Activated CD8-positive, alpha-beta memory T cell treated with anti-CD3 and anti-CD28 coated beads for 1 hour (primary cell): ENCODE results near the gene GSTO2.

Source experiments
- DNase-seq, 2 donors: peaks; one replicate each; pipeline ENCODE4 v3.0.0-alpha.2; 2020; ENCODE audit warnings: low read depth in 1 of 2; ENCODE audit errors: extremely low read depth in 1 of 2

GSTO2 gene

DNA sequence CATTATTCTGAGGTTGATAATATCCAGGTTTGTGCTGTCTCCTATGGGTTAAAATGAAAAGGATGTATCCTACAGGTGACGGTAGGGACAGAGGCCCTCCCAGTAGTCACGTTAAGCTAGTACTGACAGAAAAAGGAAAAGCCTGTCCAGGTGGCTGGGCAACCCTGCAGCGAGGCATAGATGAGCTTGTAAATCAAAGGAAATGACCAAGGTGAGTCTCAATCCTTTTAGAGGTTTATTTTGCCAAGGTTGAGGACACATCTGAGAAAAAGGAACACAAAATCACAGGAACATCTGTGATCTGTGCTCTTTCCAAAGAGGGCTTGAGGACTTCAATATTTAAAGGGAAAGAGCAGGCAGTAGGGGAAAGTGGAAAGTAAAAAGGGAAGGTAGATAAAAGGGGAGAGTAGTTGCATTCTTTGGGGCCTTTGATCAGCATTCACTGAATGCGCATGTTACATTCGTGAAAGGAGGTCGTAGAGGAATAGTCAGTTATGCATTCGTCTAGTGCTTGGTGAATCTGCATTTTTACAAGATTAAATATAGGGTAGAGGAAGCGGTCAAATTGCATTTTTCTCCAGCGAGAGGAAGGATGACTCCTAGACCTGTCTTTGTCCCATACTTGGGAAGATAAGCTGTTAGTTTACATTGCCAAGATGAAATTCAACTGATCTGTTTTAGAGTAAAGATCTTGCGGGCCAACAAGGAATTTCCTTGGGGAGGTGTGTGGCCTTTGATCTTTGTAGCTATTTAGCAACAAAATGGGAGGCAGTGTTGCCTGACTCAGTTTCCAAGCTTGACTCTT, 15.2 kb upstream of the GSTO2 start:
- DNase-seq, result no peak

DNA sequence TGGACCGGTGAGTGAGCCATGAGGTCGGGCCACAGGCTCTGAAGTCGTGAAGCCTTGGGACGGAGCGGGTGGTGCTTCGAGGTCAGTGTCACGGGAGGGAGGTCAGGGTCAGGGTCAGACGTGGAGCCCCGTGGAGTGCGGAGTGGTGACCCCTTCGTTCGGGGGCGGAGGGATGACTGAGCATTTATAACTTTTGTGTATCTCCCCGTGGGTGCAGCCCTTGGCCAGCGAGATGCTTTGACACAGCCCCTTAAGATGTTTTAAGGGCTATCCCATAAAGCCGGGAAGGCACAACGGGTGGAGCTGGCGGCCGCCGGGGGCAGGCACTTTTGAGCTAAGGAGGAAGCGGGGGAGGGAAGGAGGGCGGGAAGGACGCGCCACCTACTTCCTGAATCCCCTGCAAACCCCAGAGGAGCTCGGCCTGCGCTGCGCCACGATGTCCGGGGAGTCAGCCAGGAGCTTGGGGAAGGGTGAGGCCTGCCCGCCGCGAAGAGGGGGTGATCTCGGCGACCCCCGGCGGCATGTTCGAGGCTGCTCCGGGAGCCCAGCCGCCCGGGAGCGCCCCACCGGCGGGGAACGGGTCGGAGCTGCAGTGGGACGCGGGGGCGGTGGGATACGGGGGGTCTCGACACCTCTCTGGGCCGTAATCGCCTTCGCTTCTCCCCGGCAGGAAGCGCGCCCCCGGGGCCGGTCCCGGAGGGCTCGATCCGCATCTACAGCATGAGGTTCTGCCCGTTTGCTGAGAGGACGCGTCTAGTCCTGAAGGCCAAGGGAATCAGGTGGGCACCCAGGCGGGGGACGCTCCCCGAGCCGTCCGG, 14.3 kb upstream of the GSTO2 start, which contains the start of gene GSTO1:
GSTO1 (plus strand) TSS at position 400 of the 818 bp plus-strand sequence; CDS start at position 437, 37 bp downstream.
- peak in 1 of 2 donors; percentile 30 for DNase-seq

DNA sequence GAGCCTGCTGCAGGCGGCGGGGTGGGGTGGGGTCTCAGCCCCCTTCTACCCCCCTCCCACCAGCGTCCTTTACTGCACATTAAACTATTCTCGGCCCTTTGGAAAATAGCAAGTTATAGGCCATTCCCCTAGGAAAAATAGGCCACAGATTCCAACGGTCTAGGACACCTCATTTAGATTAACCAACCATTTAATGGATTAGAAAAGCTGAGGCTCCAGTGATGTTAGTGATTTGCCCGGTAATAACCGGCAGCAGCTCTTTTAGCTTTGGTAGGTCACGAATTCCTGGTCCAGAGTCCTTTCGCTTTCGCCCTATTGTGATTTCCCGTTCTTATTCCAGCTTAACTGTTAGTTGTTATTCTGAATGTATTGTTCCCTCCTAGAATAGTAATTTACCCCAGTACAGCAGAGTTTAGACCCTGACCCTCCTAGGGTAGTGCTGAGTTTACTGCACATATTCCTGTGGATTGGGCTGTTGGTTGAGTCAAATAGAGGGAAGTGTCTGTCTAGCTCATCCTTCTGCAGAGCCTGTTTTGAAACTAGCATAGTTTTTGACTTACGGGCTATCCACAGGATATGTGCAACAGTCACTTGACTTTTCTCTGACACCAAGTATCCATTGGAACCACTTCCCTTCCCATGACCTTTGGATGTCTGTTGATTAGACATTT, 13.5 kb upstream of the GSTO2 start:
- no peak for DNase-seq

DNA sequence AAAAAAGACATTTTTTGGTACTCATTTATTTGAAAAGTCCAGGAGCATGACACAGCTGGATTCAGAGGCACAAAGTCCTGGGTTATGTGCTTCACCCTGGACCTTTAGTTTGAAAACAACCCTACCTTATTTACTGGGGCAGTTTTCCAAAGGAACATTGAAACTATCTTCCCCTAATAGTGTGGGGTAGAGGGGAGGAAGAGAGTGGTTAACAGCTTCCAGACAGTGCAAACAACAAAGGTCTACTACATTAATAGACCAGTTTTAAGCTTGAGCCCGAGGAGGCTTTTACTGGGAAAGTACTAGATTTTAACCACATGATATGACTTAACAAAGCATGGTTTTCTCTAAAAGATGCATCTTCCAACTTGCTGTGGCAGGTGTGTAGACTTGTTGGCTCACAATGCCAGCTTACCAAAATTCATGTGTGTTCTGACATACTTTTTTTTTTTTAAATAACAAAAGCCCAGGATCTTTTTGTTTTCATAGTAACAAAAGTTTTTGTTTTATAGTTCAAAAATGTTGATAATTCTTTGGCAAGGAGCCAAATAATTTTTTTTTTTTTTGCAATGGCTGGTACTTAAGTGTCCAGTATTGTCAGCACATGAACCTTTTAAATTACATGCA, 12.5 kb upstream of the GSTO2 start:
- DNase-seq, result no peak

DNA sequence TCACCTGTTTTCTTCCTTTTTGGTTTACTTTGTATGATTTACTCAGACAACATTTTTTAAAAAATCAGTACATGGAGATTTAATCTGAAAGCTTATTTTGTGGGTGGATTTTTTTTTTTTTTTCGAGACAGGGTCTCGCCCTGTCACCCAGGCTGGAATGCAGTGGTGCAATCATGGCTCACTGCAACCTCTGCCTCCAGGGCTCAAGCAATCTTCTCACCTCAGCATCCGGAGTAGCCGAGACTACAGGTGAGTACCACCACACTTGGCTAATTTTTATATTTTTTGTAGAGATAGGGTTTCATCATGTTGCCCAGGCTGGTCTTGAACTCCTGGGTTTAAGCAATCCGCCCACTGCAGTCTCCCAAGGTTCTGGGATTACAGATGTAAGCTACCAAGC, 11.7 kb upstream of the GSTO2 start:
- DNase-seq, result no peak

DNA sequence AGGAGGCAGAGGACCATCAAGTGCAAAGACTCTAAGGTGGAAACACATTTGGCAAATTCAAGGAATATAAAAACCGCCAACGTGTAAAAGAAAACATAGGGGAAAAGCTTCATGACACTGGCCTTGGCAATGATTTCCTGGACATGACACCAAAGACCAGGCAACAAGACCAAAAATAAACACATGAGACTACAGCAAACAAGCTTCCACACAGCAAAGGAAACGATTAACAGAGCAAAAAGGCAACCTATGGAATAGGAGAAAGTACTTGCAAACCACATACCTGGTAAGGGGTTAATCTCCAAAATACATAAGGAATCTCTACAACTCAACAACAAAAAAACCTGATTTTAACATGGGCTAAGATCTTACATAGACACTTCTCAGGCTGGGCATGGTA, 10.8 kb upstream of the GSTO2 start:
- no peak for DNase-seq

DNA sequence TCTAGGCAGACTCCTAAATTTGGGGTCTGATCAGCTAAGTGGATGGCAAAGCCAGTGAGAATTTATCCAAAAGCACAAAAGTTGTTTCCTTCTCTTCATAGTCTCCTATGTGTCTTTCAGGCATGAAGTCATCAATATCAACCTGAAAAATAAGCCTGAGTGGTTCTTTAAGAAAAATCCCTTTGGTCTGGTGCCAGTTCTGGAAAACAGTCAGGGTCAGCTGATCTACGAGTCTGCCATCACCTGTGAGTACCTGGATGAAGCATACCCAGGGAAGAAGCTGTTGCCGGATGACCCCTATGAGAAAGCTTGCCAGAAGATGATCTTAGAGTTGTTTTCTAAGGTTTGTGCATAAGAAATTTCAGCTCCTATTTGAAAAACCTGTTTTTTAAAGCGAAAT, 9.5 kb upstream of the GSTO2 start:
- DNase-seq, result no peak

DNA sequence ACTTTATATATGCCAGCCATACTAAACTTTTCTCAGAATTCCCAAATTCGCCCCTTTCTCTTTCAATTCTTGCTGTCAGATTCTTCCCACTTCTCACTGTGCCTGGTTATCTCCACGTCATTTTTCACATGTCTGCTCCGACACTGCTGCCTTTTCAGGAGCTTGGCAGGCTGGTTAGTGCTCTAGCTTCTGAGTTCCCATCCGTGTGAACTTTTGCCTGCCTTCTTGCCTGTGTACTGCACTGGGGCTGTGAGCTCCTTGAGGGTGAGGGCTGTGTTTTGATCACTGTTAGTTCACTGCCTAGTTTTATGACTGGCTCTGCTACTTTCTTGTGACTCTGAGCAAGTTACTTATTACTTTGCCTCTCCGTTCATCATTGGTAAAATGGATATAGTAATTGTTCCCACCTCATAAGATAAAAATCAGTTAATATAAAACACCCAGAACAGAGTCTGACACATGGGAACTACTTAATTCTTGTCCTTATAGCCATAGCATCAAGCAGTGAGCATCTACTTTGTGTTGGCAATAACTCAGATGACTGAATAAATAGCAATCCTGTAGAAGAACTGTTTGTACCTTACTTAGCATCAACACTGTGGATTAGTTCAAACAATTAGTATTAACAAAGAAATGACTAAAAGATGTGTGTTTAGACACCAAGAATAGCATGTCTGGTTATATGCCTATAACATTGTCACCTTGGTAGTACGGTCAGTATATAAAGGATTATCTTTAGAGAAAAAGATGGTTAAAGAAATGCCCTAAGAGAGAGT, 8.8 kb upstream of the GSTO2 start:
- DNase-seq, result no peak

DNA sequence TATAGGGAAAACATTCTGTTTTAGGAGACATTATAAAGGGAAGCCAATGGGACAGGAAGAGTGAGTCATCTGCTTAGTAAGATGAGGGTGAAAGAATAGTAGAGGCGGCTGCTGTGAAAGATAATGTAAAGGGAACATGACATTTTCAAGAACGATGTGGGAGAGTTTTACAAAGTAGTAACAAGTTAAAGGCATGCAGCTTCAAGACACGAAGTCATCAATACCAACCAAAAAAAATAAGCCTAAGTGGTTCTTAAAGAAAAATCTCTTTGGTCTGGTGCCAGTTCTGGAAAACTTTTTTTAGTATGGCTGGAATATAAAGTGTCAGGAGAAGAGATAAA, 8.2 kb upstream of the GSTO2 start:
- no peak for DNase-seq

DNA sequence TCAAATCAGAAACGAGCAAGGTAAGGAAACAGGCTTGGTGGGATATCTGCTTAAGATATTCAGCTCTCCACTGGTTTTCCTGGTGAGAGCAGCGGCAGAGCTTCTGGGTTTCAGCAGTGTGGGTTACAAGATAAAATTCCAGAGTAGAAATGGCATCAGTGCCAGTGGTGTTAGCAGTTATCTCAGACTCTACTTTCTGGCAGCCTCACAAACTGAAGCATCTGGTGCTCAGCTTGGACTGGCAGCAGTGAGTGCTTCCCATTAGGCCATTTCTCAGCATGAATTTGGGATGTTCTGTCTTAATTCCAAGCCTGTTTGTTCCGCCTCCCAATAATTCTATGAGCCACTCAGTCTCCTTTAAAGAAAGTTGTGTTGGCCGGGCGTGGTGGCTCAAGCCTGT, 6.9 kb upstream of the GSTO2 start:
- DNase-seq, result no peak

DNA sequence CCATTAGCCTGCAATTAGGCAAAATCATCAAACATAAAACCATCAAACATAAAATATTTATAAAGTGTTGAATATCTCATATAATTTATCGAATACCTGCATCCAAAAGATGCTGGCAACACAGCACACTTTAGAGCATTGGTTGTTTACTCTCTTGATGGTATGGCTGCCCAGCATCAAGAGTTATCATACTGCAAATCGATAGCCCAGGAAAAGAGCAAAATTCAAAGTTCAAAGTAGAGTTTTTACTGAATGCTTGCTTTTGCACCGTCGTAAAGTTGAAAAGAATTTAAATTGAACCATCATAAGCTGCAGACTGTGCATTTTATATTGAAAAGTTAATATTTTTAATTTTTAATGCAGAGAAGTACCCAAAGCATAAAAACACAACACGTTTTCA, 4.2 kb upstream of the GSTO2 start:
- DNase-seq, result no peak

DNA sequence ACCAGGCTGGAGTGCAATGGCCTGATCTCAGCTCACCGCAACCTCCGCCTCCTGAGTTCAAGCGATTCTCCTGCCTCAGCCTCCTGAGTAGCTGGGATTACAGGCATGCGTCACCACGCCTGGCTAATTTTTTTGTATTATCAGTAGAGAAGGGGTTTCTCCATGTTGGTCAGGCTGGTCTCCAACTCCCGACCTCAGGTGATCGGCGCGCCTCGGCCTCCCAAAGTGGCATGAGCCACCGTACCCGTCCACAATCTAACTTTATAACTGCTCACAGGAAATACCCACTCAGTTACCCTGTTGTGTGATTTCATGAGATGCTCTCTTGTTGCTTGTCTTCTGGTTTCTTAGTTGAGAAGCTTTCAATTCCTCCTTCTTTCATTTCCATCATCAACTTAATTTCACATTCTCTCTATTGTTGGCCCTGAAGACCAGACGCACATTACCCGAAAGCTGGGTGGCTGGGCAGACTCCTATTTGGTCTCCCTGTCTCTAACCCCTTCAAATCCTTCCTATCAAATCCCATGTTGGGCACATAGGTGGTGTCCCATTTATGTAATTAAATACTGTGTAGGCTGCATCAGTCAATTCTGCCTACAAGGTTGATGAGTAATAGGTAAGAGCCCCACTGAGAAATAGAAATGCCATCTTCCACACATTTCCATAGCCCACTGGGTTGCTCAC, 1.1 kb upstream of the GSTO2 start:
- no peak for DNase-seq

DNA sequence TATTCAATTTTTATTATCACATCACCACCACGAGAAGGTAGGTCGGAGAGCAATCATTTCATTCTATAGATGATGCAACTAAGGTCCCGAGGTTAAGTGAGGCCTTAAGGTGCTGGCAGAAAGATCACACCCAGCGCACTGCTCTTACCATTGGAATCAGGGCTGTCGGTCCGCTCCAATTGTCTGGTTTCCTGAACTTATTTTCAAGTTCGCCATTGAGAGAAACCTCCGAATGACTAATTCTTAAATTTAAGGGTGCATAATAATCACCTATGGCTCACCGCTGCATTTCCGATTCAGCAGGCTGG, 625 bp upstream of the GSTO2 start:
- DNase-seq, result no peak

DNA sequence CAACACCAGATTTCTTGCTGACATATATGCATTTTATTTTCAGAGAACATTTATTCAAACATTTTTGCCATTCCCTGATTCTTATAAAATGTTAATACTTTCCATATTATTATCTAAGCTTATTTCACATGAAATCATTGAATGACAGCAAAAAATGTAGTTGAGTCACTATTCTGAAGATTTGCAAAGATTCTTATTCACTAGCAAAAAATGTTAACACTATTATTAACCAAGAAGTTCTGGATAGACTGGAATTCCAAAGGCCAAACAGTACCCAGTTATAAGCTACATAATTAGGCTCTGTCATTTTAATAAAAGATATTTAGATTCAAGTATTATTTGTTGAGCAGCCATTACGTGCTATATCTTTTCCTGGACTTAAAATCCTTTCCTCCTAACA, 4.3 kb downstream of the GSTO2 start:
- DNase-seq, result no peak

DNA sequence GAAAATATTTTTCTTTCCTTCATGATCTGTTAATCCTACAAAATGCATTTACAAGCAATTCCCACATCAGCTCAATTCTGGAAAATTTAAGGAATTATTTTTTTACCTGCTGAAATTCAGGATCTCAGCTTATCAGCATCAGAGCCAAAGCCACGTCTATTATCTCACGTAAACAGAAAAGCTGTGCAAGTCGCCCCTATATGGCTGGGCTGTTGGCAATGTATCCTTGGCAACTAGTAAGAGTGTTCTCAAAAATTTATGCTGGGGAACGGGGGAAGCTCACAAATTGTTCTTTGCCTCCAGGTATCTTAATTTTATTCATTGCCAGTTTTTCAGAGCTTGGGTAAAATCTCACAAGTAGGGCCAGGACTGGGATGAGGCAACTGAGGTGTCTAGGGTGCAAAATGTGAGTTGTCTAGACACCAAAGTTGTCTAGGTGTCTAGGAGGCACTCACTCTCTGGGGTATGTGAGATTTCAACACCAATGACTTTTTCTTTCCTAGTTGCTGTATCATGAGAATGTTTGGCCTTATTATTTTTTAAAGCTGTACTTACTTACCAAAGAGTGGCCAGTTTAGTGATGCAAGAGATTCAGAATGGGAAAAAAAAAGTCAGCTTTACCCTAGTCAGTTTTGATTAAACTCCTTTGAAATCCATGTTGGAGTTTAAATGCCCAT, 5.1 kb downstream of the GSTO2 start:
- DNase-seq, result no peak

DNA sequence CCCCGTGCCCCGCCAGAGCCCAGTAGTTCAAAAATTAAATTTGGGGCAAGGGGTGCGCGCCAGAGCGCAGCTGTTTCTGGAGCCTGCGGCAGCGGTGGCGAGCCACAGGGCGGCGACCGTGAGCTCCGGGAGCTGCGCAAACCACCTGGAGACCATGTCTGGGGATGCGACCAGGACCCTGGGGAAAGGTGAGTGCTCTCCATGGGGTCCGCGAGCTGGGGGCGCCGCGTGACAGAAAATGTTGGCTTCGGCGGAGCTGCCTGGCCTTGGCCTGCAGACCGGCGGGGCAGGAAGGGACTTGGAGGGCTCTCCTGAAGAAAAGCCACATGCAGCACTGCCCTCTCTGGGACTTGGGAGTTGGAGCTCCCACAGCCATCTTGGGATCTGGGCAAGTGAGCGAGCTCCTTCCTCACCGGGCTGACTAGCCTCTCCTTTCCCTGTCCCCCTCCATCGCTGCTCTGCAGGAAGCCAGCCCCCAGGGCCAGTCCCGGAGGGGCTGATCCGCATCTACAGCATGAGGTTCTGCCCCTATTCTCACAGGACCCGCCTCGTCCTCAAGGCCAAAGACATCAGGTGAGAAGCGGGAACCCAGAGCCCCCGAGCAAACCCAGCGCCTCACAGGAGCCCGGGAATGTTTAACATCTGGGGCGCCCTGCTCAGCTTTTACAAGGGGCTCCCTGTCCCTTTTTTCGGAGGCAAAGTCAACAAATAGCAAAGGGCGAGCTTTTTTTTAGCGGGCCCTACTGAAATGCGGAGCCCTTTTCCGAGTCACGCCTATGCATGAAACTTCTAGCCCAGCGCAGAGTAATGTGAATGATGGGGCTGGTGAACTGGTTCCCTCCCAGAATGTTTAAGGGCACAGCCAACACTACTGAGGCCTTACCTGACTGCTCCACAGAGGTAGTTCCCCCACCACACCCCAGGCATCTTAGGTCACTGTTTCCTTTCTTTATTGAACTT, 6.1 kb downstream of the GSTO2 start:
- DNase-seq, result no peak

DNA sequence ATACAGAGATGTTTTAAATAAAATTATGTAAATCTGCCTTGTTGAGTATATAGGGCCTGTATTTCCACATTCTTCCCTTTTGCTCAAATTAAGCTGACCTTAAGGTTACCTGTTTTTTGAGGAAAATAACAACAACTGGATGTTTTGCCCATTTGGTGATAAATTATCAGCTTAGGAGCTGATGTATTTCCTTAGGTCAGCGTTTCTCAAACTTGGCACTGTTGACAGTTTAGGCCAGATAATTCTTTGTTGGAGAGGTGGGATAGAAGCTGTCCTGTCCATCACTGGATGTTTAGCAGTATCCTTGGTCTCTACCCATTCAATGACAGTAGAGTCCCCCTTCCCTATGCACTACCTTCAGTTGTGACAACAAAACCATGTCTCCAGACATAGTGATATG, 7.2 kb downstream of the GSTO2 start:
- DNase-seq, result no peak

DNA sequence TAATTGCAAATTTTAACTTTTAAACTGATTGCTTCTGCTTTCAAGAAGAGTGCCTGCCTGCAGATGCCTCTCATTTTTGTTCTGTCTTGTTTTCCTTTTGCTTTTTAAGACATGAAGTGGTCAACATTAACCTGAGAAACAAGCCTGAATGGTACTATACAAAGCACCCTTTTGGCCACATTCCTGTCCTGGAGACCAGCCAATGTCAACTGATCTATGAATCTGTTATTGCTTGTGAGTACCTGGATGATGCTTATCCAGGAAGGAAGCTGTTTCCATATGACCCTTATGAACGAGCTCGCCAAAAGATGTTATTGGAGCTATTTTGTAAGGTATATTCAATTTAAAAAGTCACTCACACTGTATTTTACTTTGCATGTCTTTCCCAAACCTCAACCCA, 8.8 kb downstream of the GSTO2 start:
- DNase-seq, result no peak
